ENCODE measurements around the gene LY6G6F.

The LY6G6F gene, protein sequence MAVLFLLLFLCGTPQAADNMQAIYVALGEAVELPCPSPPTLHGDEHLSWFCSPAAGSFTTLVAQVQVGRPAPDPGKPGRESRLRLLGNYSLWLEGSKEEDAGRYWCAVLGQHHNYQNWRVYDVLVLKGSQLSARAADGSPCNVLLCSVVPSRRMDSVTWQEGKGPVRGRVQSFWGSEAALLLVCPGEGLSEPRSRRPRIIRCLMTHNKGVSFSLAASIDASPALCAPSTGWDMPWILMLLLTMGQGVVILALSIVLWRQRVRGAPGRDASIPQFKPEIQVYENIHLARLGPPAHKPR

DNA sequence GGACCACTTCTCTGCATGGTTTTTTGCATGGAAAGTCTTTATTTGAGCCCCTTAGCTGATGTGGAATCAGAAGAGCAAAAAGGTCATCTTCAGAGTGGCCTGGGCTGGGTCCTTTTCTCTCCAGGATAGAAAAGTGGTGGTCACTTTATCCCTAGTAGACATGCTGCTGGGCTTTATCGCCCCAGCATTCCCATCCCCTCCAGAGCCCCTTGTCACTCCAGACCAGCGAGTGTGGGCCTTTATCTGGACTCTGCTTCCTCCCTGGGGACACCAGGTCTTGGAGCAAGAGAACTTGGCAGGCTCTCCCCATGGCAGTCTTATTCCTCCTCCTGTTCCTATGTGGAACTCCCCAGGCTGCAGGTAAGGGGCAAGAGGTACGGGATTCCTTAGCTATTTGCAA lies at the start of gene LY6G6F:
Gene LY6G6F (plus strand): TSS at position 268 of the 400 bp plus-strand sequence. CDS start 41 bp downstream, at position 309.
- no peak for DNase-seq

DNA sequence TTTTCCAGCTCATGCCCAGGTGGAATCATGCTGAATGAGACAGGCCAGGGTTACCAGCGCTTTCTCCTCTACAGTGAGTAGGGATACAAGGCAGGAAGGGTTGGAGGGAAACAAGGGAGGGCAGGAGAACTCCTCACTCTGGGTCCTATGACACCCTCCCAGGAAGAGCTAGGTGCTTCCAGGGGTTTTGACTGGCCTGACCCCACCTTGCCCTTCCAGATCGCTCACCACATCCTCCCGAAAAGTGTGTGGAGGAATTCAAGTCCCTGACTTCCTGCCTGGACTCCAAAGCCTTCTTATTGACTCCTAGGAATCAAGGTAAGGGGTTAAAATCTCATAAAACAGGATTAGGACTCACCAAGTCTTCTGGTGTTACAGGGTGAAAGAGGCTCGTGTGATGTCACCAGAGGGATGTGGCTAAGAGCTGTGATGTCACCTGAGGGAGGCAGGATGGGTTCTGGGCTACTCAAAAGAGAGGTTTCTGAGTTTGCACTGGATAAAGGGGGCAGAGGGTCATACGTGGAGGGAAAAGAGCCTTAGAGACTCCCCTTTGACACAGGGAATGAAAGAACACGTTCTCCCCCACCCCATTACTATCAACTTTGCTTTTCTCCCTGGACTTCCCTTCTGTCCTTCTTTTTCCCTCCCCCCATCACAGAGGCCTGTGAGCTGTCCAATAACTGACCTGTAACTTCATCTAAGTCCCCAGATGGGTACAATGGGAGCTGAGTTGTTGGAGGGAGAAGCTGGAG lies 49.1 kb upstream of the LY6G6F start:
- DNase-seq = peak; percentile 45

DNA sequence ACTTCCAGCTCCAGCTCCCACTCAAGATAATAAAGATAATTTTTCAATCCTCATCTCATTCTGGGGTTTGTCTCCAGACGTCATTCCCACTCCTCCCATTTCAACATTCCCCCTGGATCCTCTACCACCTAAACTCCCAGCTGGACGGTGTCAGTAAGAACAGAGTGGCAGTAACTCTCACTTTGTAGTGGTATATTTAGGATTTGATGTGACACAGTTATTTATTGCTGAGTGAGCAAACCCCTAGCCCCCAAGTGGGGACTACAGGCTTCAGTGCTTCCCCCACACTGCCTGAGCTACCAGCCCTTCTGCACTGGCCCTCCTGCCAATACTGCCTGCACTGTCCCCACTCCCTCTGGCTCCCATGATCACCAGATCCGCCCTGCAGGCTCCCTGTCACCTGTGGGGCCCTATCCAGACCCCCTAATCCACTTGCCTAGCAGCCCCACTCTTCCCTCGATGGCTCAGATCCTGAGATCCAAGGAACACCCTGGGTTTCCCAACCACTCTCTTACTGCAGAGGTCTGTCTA lies 48.4 kb upstream of the LY6G6F start:
- no peak for DNase-seq

DNA sequence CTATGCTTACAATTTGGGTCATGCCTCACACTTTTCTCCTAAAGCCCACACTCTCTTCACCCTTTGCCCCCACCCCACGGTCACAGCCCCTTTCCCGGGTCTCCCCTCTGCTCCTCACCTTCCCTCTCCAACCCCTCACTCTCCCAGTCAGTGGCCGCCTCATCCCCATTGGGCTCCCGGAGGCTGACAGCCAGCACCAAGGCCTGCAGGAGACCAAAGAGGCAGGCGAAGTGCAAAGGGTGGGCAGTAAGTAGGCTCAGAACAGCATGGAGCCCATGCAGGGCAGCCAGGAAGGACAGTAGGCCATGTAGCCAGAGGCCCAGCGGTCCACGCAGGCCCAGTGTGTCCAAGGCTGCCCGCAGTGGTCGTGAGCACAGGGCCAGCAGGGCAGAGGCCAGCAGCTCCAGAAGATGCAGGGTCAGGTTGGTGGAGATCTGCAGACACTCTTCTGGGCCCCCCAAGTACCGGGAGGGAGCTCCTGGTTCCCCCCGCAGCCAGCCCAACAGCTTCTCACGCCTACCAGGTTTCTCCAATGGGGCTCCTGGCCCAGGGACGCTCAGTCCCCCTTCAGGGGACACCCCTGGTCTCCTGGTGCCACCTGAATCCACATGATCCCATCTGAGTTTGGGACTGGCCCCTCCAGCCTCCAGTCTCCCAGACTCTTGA lies 47.5 kb upstream of the LY6G6F start:
- no peak for DNase-seq

DNA sequence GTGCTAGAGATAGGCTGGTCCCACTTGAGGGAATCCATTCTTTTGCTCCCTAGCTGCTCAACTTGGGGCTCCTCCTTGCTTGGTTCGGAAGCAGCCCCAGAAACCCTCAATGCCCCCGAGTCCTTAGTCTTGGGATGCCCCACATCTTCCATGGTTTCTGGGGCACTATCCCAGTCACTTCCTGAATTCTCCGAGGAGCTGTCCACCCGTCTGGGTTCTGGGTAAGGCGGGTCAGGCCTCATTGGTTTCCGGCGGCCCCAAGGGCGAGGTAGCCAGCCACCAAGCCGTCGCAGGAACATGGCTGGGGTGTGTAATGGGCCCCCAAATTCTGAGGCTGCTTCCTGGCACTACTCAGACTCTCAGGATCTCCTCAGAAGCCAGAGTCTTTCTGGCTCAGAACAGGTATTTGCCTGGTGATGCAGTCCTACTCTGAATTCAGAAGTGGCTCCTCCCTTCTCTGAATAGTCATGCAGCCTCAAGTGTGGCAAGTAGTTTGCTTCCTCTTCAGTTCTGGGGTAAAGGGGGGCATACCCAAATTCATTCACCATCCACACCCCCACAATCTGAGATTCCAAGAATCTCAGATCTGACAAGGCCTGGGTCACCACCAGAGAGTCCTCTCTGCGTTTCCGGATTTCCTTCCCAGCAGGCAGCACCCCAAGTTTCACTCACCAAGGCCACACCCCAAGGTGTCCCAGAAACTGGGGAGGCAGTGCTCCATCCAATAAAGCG lies 46.9 kb upstream of the LY6G6F start:
- DNase-seq = peak; percentile 48

DNA sequence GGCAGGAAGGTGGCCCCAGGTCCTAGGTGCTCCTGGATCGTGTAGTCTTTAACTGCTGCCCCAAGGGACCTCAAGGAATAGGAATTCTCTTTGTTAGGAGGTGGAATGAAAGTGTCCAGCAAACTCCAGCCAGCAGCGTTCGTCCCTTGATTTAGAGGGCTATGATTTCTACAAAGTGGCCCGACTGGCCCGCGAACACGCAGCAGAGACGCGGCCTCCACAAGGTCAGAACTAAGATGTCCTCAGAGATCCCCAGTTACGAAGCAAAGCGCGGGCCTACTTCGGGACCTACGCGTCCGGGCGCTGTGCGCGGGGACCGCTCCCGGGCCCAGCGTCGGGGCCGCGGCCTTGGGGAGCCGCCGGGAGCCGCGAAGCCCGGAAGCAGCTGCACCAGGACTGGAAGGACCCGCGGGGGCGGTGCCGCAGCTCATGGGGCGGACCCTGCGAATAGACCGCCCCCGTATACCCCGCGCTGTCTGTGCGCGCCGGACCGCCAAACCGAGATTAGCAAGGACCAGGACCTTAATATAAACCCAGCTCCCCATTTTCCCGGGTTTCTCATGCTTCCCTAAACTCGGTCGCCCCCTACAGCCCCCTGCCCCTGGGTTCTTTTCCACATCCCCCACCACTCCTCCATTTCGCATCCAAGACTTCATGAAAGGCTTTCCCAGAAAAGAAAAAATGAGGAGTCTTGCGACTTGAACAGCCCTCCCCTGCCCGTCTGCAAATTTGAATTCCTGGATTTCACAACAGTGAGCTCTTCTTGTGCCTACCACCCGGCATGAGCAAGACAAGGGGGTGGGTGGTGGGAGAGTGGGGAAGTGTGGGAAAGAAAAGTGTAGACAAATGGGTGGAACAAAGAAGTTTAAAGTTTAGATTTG lies 46.0 kb upstream of the LY6G6F start, which contains the start of gene C6orf47:
Gene C6orf47 (minus strand): TSS at position 398 of the 881 bp plus-strand sequence. CDS start 831 bp downstream, outside the sequence.
- DNase-seq = peak; percentile 87

DNA sequence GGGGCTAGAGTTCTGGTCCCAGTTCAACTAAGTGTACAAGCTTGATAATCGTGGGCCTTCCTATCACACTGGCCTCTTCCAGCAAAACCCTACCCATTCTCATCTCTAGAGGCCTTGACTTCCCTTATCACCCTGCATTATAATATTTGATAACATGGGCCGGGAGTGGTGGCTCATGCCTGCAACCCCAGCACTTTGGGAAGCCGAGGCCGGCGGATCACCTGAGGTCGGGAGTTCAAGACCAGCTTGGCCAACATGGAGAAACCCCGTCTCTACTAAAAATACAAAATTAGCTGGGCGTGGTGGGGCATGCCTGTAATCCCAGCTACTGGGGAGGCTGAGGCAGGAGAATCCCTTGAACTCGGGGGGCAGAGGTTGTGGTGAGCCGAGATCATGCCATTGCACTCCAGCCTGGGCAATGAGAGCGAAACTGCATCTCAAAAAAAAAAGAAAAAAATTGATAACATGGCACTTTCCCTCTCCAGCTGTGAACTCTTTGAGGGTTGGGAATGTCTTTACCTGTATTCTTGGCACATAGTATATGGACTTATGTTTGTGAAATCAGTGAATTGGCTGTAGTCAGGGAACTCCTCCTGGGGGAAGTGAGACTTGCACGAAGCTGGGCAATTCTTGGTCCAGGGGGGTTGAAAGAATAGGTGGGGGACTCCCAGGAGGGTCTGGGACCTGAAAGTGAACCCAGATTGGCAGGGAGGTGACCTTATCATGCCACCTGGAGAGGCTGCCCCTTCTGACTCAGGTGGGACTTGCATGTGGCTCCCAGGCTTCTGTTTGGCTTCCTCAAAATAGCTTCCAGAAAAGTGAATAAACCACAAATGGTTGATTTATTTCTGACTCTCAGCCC lies 45.2 kb upstream of the LY6G6F start:
- DNase-seq = no peak

DNA sequence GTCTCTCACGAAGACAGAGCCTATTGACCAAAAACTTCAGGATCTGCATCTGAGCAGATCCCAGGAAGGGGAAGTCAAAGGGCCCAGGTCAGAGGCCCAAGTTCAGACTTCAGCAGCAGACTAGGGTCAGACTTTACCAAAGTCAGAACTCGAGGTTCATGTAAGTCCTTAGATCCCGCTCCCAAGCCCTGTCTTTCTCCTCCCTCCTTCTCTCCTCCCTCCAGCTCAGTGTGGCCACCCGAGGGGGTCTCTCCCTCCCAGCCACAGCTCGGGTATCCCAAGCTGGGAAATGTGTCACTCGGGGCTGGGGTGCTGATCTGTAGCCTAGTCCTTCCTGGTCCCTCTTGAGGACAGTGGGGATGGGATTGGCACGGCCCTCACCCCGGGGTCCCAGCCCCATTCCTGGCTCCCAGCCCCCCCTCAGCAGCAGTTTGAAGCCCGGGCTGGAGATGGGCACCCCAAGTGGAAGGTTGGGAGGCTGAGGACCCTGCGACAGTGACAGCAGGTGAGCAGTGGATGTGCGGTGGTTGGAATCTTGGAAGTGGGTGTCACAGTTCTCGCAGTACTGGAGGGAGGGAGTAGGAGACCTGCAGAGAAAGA lies 44.4 kb upstream of the LY6G6F start:
- DNase-seq = no peak

DNA sequence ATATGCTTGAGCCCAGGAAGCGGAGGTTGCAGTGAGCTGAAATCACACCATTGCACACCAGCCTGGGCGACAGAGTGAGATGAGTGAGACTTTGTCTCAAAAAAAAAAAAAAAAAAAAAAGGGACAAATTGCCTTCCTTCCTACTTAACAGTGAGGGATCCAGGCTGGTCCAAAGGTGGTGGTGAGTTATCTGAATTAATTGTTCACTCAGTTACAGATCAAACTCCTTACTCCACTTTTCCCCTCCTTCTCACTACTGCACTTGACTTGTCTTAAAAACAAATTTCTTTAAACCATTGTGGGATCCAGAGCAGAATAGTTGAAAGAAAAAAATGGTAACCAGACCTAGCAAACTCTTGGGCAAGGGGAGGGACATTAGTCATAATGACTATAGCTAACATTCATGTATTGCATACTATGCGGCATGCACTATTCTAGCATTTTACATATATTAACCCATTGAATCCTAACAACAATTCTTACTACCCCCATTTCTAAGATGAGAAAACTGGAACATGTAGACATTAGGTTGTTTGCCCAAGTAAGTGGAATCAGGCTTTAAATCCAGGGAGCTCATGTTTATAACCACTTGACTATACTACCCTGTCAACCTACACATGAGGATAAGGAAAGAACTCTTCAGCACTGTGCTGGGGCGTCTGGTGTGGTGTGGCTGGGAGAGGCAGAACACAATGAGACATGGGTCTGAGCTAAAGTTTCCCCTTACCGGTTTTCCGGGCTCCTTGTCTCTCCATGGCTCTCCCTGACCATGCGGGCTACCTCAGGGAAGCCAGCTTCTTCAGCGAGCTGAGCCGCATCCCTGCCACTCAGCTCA lies 43.3 kb upstream of the LY6G6F start:
- no peak for DNase-seq

DNA sequence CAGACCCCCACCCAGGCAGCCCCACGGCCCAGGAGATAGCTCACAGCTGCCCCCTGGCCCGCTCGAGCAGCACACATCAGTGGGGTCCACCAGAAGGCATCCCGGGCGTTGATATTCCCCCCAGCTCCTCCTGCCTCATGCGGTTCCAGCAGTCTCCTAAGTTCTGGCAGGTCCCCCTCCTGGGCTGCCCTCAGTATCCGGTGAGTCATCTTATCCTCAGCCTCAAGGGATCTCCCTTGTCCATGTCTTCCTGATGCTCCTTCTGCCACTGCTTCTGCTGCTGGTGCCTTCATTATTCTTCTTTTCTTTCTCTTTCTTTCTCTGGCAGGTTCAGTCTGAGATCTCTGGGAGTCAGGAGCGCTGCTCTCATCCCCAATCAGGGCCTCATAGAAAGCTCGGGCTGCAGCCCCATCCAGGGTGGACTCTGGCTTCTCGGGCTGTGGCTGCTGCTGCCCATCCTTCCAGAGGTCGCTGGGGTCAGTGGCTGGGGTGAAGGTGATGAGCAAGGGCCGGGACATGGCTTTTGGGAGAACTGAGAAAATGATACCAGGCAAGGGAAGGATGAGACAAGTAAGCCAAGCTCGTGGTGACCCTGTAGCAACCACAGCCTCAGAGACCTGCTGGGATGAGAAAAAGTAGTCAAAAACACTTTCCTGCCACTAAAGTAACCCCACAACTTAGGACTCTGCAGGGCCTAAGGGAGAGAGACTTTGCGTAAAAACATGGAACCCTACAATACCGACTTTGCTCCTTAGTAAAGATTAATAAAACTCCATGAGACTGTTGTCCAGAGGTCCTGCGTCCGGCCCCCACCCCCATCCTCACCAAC lies 42.5 kb upstream of the LY6G6F start:
- peak; percentile 20 for DNase-seq

DNA sequence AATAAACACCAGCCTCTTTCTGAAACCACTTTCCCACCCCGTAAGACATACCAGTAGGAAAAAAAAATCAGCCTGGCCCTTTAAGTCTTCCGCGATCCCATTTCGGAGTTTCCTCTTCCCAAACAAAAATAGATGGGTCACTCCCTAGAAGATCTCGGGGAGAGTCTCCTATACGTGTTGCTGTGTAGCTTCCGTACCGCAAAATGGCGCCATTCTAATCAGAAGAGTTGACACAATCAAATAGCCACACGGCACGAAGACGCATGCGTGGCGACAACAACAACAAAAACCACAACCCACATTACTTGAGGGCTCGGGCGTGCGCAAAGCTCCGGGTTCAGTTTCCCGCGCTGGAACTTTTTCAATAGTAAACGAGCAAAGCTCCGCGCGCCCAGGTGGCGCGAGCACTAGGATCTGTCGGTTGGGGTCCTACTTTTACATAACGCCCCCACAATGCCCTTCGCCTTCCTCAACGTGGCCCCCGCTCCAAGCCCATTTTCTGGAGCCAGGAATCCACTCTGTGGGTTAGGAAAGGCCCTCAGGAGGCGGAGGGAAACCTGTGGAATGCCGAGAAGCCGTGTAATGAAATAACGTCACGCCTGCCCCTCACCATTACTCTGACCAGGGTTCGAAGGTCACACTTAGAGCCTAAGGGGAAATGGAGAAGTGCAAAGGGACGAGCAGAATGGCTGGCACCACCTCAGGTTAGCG lies 41.7 kb upstream of the LY6G6F start, which contains the start of gene GPANK1:
Gene GPANK1 (minus strand): TSS at position 208 of the 711 bp plus-strand sequence. CDS start 519 bp downstream, outside the sequence.
- peak; percentile 94 for DNase-seq

DNA sequence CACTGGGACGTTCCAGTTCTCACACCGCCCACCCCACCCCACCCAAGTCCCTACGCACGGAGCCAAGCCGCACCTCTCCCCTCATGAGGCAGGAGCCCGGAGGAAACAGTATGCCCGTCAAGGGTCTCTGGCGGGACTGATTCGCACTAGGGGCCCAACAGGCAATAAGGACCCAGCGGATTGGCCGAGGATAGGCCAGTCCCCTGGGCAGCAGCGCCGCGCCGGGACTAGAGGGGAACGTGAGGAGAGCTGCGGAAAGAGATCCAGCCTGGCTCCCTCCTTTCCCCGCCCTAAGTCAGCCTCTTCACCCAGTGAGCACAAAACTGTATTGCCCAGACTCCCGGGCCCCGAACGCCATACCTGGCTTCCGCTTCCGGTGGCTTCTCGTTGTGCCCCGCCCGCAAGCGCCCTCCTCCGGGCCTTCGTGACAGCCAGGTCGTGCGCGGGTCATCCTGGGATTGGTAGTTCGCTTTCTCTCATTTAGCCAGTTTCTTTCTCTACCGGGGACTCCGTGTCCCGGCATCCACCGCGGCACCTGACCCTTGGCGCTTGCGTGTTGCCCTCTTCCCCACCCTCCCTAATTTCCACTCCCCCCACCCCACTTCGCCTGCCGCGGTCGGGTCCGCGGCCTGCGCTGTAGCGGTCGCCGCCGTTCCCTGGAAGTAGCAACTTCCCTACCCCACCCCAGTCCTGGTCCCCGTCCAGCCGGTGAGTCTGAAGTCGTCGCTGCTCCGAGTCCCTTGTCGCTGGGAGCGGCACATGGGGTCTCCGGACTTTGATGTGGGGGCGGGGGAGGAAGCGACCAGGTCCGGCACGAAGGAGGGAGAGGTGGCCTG lies 40.9 kb upstream of the LY6G6F start, which contains the start of gene CSNK2B:
Gene CSNK2B (plus strand): TSS at position 580 of the 836 bp plus-strand sequence. CDS start 752 bp downstream, outside the sequence.
- peak; percentile 99 for DNase-seq

DNA sequence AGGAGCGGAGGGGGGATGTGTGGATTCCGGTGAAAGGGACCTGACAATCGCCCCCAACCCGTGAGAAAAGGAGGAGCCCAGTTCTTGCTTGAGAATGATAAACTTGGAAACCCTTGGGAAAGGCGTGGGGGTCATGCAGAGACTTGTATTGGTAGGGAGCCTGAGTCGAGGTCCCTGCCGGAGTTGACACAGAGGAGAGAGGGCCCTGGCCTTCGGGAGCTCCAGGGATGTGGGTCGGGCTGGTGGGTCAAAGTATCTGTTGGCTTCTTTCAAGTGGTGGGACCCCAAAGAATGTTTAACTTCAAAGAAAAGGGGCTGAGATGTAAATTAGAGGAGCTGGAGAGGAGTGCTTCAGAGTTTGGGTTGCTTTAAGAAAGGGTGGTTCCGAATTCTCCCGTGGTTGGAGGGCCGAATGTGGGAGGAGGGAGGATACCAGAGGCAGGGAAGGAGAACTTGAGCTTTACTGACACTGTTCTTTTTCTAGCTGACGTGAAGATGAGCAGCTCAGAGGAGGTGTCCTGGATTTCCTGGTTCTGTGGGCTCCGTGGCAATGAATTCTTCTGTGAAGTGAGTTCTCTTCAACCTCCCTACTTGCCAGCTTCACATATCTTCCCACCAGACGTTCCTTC lies 40.2 kb upstream of the LY6G6F start:
- DNase-seq = no peak

DNA sequence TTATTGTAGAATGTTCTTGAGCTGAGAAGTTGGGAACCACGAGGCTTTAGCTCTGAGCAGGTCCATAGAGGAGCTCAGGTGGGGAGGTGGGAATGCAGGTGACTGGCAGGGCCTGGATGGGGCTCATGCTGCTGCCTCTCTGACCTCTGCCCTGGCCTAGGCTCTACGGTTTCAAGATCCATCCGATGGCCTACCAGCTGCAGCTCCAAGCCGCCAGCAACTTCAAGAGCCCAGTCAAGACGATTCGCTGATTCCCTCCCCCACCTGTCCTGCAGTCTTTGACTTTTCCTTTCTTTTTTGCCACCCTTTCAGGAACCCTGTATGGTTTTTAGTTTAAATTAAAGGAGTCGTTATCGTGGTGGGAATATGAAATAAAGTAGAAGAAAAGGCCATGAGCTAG lies 37.0 kb upstream of the LY6G6F start, which contains the start of gene LY6G5B:
Gene LY6G5B (plus strand): TSS at position 301 of the 400 bp plus-strand sequence. CDS start 975 bp downstream, outside the sequence.
- no peak for DNase-seq

DNA sequence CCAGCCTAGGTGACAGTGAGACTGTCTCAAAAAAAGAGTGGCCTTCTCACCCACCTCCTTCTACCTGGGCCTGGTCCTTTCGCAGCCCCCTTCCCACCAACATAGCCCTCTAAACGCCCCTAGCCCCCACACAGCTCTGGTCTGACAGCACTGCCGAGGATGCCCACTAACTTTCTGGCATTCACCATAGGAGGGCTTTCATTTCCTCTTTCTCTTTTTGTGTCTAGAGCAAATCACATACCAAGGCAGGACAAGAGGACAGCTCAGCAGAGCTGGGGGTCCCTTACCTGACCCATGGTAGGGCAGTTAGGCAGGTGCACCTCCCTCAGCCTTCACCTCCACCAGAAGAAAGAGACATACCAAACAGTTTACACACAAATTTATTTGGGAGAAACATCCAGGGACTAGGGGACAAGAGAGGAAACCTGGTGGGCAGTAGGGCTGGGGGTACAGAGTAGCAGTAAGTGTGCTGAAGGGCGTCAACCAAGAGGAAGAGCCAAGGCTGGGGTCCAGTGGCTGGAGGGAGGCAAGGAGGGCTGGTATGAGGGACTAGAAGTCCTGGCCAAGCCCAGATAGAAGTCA lies 30.3 kb upstream of the LY6G6F start:
- no peak for DNase-seq

Data from activated CD4-positive, alpha-beta T cell treated with anti-CD3 and anti-CD28 coated beads, Interleukin-2, Interleukin-6, amounts not matched to agents 100 ng/mL and 50 ng/mL, durations not matched to agents 16 hours and 8 hours (primary cell).